ENCODE data around the gene ROBO3. TPM values are rescaled to one million over a fixed set of nuclear protein-coding genes. Genes with fewer than 3 reads are reported as not detected.

The ROBO3 gene
- total and polyA plus RNA-seq, 2 donors (not counting 3 experiments of a cell fraction or from before 2014, with no cell fraction given): 27.1 to 65.4 TPM

GRCh38 chr11:124864176-124864891, 898 bp upstream of the ROBO3 start:
- ChIA-PET CTCF (interaction anchor here (0.6 to 3.3 kb wide), 2 partner anchors 11 to 204 kb away, joined by 3 to 28 read pairs; no protein-coding TSS in a partner anchor), POLR2A (no interaction called here)
- TF ChIP-seq JUN (IDR thresholded peaks at IDR 0.05; ENCODE audit: borderline replicate concordance, insufficient read depth, insufficient read length, low read depth): no peak
- no peak for TF ChIP-seq MYC (IDR thresholded peaks at IDR 0.05; ENCODE audit: low read depth, low read length)
- no peak for TF ChIP-seq MAX (IDR thresholded peaks at IDR 0.05; ENCODE audit: insufficient read depth, insufficient read length)
- TF ChIP-seq GATA2 (IDR thresholded peaks at IDR 0.05; ENCODE audit: insufficient read depth, insufficient read length, low read depth, low read length): no peak
- TF ChIP-seq EZH2 (IDR thresholded peaks at IDR 0.05; ENCODE audit: borderline replicate concordance, low read depth, low read length, severe bottlenecking): no peak
- no peak for TF ChIP-seq FOS (IDR thresholded peaks at IDR 0.05; ENCODE audit: borderline replicate concordance, insufficient read depth, low read length)
- no peak for TF ChIP-seq CTCF (IDR thresholded peaks at IDR 0.05; ENCODE audit: extremely low read depth in 1 of 2, insufficient read depth in 1 of 2, low read depth in 1 of 2, low read length in 2 of 2)
- no peak for TF ChIP-seq POLR2A (IDR thresholded peaks at IDR 0.05; ENCODE audit: low read depth, low read length)
- TF ChIP-seq POLR2AphosphoS5 (IDR thresholded peaks at IDR 0.05; ENCODE audit: insufficient read depth, low read depth, low read length): no peak
- DNase-seq (ENCODE audit: low read depth, low spot score): no peak
- no peak overlapping the region for H3K27ac ChIP-seq (ENCODE audit: insufficient read depth, low read depth, low read length)
- intact Hi-C loops (cut with micrococcal nuclease): no loop called here
- H3K9ac ChIP-seq (replicated peaks; ENCODE audit: extremely low read depth, insufficient read depth, low read length): no peak overlapping the region
- no peak overlapping the region for H3K4me2 ChIP-seq (ENCODE audit: insufficient read depth, low read length)
- no peaks in the 10 kb centered on the region for H3K9me1 ChIP-seq (replicated peaks; ENCODE audit: control insufficient read depth, extremely low read depth, insufficient read depth, low read length)
- no peak overlapping the region for H2AFZ ChIP-seq (ENCODE audit: low read depth, low read length)
- no peak overlapping the region for H3K4me3 ChIP-seq (replicated peaks in 1 of 3; ENCODE audit: insufficient read depth in 1 of 3, low read depth in 1 of 3, low read length in 3 of 3)
- dilution Hi-C loops (cut with MboI; ENCODE audit: extremely low pct_ligation_motif_present, low sequenced_read_pairs): no loop called here
- peaks cover 81 to 87% of the 10 kb centered on the region in 2 experiments for H3K27me3 ChIP-seq (ENCODE audit: control insufficient read depth in 2 of 2, insufficient read depth in 2 of 2, low read length in 2 of 2)
- H3K79me2 ChIP-seq (ENCODE audit: control insufficient read depth, insufficient read depth, low read length): no peaks in the 10 kb centered on the region
- no peak for FAIRE-seq
- H3K36me3 ChIP-seq (ENCODE audit: control insufficient read depth in 2 of 2, extremely low read depth in 1 of 2, insufficient read depth in 2 of 2, low read length in 2 of 2): no peaks in the 10 kb centered on the region
- H3K4me1 ChIP-seq (ENCODE audit: control insufficient read depth, extremely low read depth, insufficient read depth, low read length): peaks cover 9% of the 10 kb centered on the region
- H4K20me1 ChIP-seq (replicated peaks; ENCODE audit: control insufficient read depth, extremely low read depth, insufficient read depth, low read length): no peaks in the 10 kb centered on the region
- no peaks in the 10 kb centered on the region for H3K9me3 ChIP-seq (replicated peaks; ENCODE audit: control insufficient read depth, insufficient read depth, low read length)
- BruUV-seq (replicated peaks): no TSS peak
